GM18873 (cell line): ENCODE measurements around the gene WDR49.

Experiments
- ATAC-seq: cut with Tn5 transposase; IDR thresholded peaks from one replicate; pipeline ENCODE4 v1.9.1; 2021; ENCODE audit warnings: mild to moderate bottlenecking, moderate library complexity, moderate number of reproducible peaks; ENCODE audit not compliant: unreplicated experiment, low FRiP score

WDR49 gene

GRCh38 chr3:167493244-167493643, 160.5 kb downstream of the WDR49 start:
- ATAC-seq, result no peak

GRCh38 chr3:167491621-167492020, 162.1 kb downstream of the WDR49 start:
- ATAC-seq, result no peak

GRCh38 chr3:167489571-167489970, 164.2 kb downstream of the WDR49 start:
- ATAC-seq, result no peak

- ATAC-seq, result no peak
Observed at GRCh38 chr3:167487556-167487955, 166.2 kb downstream of the WDR49 start.

- ATAC-seq, result no peak
Observed at GRCh38 chr3:167484551-167484950, 169.2 kb downstream of the WDR49 start.

GRCh38 chr3:167483708-167484475, 169.8 kb downstream of the WDR49 start:
- no peak for ATAC-seq

- ATAC-seq, result no peak
Observed at GRCh38 chr3:167481164-167481563, 172.6 kb downstream of the WDR49 start.

- ATAC-seq, result no peak
Observed at GRCh38 chr3:167480748-167481147, 173.0 kb downstream of the WDR49 start.

GRCh38 chr3:167473863-167474262, 179.9 kb downstream of the WDR49 start, which contains the start of gene SERPINI2:
TSS of gene SERPINI2 (minus strand) at chr3:167474042. CDS start at chr3:167471834, 2,208 bp downstream.
- no peak for ATAC-seq

- no peak for ATAC-seq
Observed at GRCh38 chr3:167469381-167469780, 184.4 kb downstream of the WDR49 start.

- no peak for ATAC-seq
Observed at GRCh38 chr3:167467848-167468611, 185.7 kb downstream of the WDR49 start.

- no peak for ATAC-seq
Observed at GRCh38 chr3:167466966-167467365, 186.8 kb downstream of the WDR49 start.

- ATAC-seq, result no peak
Observed at GRCh38 chr3:167456157-167456799, 197.5 kb downstream of the WDR49 start.

- no peak for ATAC-seq
Observed at GRCh38 chr3:167453815-167454214, 199.9 kb downstream of the WDR49 start.

- ATAC-seq, result no peak
Observed at GRCh38 chr3:167451282-167451681, 202.5 kb downstream of the WDR49 start.

GRCh38 chr3:167450675-167451074, 203.1 kb downstream of the WDR49 start:
- ATAC-seq, result no peak

GRCh38 chr3:167450195-167450594, 203.5 kb downstream of the WDR49 start:
- ATAC-seq, result no peak

GRCh38 chr3:167445491-167445890, 208.3 kb downstream of the WDR49 start:
- ATAC-seq, result no peak

GRCh38 chr3:167441256-167441655, 212.5 kb downstream of the WDR49 start:
- ATAC-seq, result no peak

- no peak for ATAC-seq
Observed at GRCh38 chr3:167437428-167438139, 216.2 kb downstream of the WDR49 start.
